HUES64 (cell line): ENCODE measurements around the gene SENP3.
A peak's percentile ranks its signal among the peaks of the same experiment; 100 is the strongest.

ENCODE experiments used
- H3K27ac ChIP-seq: 2 replicates; pipeline ENCODE4 v1.7.0; 2013; ENCODE audit warnings: low read depth, low read length, inconsistent platforms
- H3K27me3 ChIP-seq: 2 replicates; pipeline ENCODE4 v1.6.1; 2013; ENCODE audit warnings: mild to moderate bottlenecking, low read length; ENCODE audit not compliant: insufficient read depth
- H3K36me3 ChIP-seq: 2 replicates; pipeline ENCODE4 v1.6.1; 2013; ENCODE audit warnings: mild to moderate bottlenecking, low read length; ENCODE audit not compliant: insufficient read depth
- H3K4me1 ChIP-seq: 2 replicates; pipeline ENCODE4 v1.6.1; 2013; ENCODE audit warnings: mild to moderate bottlenecking, low read length, moderate library complexity; ENCODE audit not compliant: insufficient read depth
- H3K4me3 ChIP-seq: 2 replicates; pipeline ENCODE4 v1.5.1; 2013; ENCODE audit warnings: mild to moderate bottlenecking, low read length, moderate library complexity
- H3K9ac ChIP-seq: 2 replicates; pipeline ENCODE4 v1.6.1; 2013; ENCODE audit warnings: mild to moderate bottlenecking, low read depth, low read length
- H3K9me3 ChIP-seq: 2 replicates; pipeline ENCODE4 v1.6.1; 2013; ENCODE audit warnings: low read depth, low read length; ENCODE audit not compliant: insufficient read depth
- WGBS: fragments of 150-250, 120-280 bp; methylation state at CpG from one replicate; pipeline ENCODE4 v1.1.7; 2013; ENCODE audit warnings: missing lambda C conversion rate; 5-methylcytosine and 5-hydroxymethylcytosine counted together

Gene SENP3

DNA sequence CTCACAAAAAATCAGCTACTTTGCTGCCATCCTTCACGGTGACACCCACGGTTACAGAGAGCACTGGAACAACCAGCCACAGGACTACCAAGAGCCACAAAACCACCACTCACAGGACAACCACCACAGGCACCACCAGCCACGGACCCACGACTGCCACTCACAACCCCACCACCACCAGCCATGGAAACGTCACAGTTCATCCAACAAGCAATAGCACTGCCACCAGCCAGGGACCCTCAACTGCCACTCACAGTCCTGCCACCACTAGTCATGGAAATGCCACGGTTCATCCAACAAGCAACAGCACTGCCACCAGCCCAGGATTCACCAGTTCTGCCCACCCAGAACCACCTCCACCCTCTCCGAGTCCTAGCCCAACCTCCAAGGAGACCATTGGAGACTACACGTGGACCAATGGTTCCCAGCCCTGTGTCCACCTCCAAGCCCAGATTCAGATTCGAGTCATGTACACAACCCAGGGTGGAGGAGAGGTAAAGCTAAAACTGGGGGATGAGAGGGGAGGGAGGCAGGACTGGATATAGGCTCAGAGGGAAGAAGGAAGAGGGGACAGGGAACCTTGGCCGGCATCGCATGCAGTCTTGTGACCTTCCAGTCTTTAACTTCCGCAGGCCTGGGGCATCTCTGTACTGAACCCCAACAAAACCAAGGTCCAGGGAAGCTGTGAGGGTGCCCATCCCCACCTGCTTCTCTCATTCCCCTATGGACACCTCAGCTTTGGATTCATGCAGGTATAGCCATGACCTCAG lies 18.3 kb downstream of the SENP3 start:
- H3K4me3 ChIP-seq: no peak overlapping the region
- H3K9ac ChIP-seq: no peak overlapping the region
- no peaks in the 10 kb centered on the region for H3K27me3 ChIP-seq
- peaks cover 42% of the 10 kb centered on the region for H3K36me3 ChIP-seq
- peaks cover 7% of the 10 kb centered on the region; the same call in 1 of the 2 replicates for H3K4me1 ChIP-seq
- H3K27ac ChIP-seq: no peak overlapping the region; the same call in 1 of the 2 replicates
- 87% methylated on average over 12 of the region's 12 CpGs for WGBS
- H3K9me3 ChIP-seq: no peaks in the 10 kb centered on the region

GRCh38 chr17:7580604-7581575 lies 19.2 kb downstream of the SENP3 start:
- H3K9ac ChIP-seq: no peak overlapping the region
- H3K4me3 ChIP-seq: no peak overlapping the region
- 88% methylated on average over 23 of the region's 23 CpGs for WGBS
- no peaks in the 10 kb centered on the region for H3K4me1 ChIP-seq
- H3K27me3 ChIP-seq: no peaks in the 10 kb centered on the region
- H3K27ac ChIP-seq: no peak overlapping the region
- H3K36me3 ChIP-seq: peaks cover 38% of the 10 kb centered on the region
- H3K9me3 ChIP-seq: no peaks in the 10 kb centered on the region

- peak overlapping the region; percentile 98 for H3K27ac ChIP-seq
- peaks cover 33% of the 10 kb centered on the region for H3K36me3 ChIP-seq
- WGBS: 93% methylated on average over 36 of the region's 36 CpGs
- no peaks in the 10 kb centered on the region for H3K27me3 ChIP-seq
- H3K9ac ChIP-seq: peak overlapping the region; percentile 98
- H3K4me3 ChIP-seq: peak overlapping the region; percentile 80
- no peaks in the 10 kb centered on the region; the same call in 1 of the 2 replicates for H3K4me1 ChIP-seq
- no peaks in the 10 kb centered on the region for H3K9me3 ChIP-seq
Measured at GRCh38 chr17:7582396-7583252, 20.9 kb downstream of the SENP3 start.

DNA sequence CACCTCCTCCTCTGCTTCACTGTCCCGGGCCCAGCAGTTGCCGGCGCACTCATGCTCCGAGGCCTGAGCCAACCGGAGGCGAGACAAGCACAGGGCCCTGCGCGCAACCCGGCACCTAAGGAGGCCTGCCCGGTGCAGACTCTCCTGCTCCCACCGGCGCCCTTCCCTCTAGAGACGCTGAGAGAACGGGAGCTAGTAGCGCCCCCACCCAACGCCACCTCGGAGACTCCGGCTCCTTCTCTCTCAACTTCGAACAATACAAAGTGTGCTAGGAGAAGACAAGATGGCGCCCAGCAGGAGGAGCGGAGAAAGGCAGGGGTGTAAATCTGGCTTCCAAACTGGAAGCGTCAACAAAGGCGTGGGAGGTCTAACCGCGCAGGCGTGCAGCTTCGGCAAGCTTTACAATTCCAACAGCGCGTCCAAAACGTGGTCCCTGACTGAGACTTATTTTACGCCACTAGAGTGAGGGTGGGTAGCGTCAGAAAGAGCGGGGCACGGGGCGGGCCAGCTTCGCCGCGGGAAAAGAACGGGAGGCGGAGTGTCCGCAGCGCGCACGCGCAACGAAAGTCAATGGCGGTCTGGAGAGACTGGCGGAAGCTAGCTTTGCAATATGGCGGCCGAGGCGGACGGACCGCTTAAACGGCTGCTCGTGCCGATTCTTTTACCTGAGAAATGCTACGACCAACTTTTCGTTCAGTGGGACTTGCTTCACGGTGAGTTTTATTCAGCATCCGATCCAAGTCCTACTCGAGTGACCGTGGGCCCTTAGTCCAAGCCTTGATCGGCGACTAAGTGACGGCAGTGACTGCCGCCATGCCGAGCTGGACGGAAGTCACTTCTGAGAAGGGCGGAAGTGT lies 21.8 kb downstream of the SENP3 start, which contains the start of gene MPDU1:
Gene MPDU1 (plus strand): TSS at position 600 of the 857 bp plus-strand sequence. CDS start 11 bp downstream, at position 611.
- H3K4me1 ChIP-seq: no peaks in the 10 kb centered on the region; the same call in 1 of the 2 replicates
- no peaks in the 10 kb centered on the region for H3K9me3 ChIP-seq
- 64% methylated on average over 69 of the region's 69 CpGs for WGBS
- peak within 1 kb of the TSS; percentile 80 for H3K4me3 ChIP-seq
- H3K27me3 ChIP-seq: no peaks in the 10 kb centered on the region
- H3K27ac ChIP-seq: peak within 1 kb of the TSS; percentile 98
- peaks cover 28% of the 10 kb centered on the region for H3K36me3 ChIP-seq
- peak within 1 kb of the TSS; percentile 98 for H3K9ac ChIP-seq

- Histone ChIP-seq H3K27me3 (no peaks in the 10 kb centered on the region), H3K4me3 (no peak overlapping the region), H3K4me1 (peaks cover 14% of the 10 kb centered on the region), H3K27ac (no peak overlapping the region), H3K9ac (no peak overlapping the region), H3K9me3 (no peaks in the 10 kb centered on the region), H3K36me3 (peaks cover 29% of the 10 kb centered on the region)
- 84% methylated on average over 9 of the region's 9 CpGs for WGBS
Measured at GRCh38 chr17:7586673-7587419, 25.1 kb downstream of the SENP3 start.

DNA sequence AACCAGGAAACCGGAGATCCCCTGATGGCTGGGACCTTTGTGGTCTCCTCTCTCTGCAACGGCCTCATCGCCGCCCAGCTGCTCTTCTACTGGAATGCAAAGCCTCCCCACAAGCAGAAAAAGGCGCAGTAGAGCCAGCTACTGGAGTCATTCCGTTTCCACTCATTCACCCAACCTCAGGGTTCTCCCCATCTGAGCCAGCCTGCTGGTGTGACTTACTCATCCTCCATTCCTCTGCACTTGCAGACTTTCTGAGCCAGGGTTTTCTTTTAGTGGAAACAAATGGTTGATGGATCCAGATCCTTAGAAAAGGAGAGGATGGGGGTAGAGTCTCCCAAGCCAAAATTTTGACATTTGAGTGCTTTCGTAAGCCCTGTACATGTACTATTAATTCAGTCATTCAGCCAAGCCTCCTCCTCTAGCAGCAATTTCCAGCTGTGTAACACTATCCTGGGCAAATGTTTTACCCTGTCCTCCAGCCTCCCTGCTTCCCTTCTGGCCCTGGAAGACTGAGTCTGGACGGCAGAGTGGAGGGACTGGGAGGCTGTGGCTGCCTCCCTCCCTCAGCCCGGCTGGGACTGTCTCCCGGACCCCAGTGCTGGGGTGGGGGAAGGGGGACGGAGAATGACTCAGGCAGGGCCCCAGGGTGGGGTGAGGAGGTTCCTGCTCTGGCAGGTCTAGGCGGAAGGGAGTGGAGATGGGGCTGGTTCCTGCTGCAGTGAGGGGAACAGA lies 25.9 kb downstream of the SENP3 start:
- H3K4me1 ChIP-seq: peaks cover 14% of the 10 kb centered on the region
- no peak overlapping the region for H3K9ac ChIP-seq
- no peaks in the 10 kb centered on the region for H3K9me3 ChIP-seq
- no peak overlapping the region for H3K27ac ChIP-seq
- H3K4me3 ChIP-seq: peak overlapping the region; percentile 72
- peaks cover 36% of the 10 kb centered on the region for H3K36me3 ChIP-seq
- H3K27me3 ChIP-seq: no peaks in the 10 kb centered on the region
- 74% methylated on average over 12 of the region's 12 CpGs for WGBS

DNA sequence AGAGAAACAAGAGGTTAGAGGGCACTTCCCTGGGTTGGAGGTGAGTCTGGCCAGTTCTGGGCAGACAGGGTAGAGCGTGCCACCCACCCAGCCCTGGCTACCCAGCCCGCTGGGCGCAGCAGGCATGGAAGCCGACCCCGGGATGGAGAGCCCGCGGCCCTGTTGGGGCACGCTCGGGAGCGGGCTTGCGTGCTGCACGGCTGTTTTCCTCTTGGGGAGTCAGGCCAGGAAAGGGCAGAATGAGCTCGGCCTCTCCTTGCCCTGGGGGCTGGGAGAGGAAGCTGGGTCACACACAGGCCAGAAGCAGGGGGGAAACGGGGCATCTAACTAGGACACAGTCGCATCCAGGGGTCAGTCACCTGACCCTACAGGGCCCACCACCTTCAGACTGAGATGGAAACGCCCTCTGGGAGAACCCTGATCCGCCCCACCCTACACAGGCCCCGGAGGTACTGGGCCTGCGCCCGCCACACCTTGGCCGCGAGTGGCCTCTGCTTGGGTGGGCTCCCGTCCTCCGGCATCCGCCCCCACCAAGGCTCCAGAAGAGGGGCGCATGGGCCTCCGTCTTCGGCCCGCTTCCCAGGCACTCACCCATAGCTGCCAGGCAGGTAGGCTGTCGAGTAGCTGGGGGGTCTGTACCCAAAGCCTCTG lies 27.0 kb downstream of the SENP3 start:
- H3K9ac ChIP-seq: peak overlapping the region; percentile 76
- H3K36me3 ChIP-seq: peaks cover 47% of the 10 kb centered on the region
- peak overlapping the region; percentile 72 for H3K4me3 ChIP-seq
- peaks cover 14% of the 10 kb centered on the region for H3K4me1 ChIP-seq
- H3K9me3 ChIP-seq: no peaks in the 10 kb centered on the region
- WGBS: 71% methylated on average over 30 of the region's 30 CpGs
- no peaks in the 10 kb centered on the region for H3K27me3 ChIP-seq
- peak overlapping the region; percentile 81; the same call in 1 of the 2 replicates for H3K27ac ChIP-seq

GRCh38 chr17:7589204-7589868 lies 27.6 kb downstream of the SENP3 start:
- Histone ChIP-seq H3K9me3 (no peaks in the 10 kb centered on the region), H3K9ac (peak overlapping the region; percentile 76), H3K27me3 (no peaks in the 10 kb centered on the region), H3K4me3 (peak overlapping the region; percentile 72), H3K4me1 (peaks cover 14% of the 10 kb centered on the region), H3K27ac (peak overlapping the region; percentile 81), H3K36me3 (peaks cover 54% of the 10 kb centered on the region)
- WGBS: 31% methylated on average over 56 of the region's 56 CpGs
